A549 (cell line): ENCODE results near the gene KRTCAP2. TPM values are rescaled to one million over a fixed set of nuclear protein-coding genes. Genes with fewer than 3 reads are reported as not detected.

ENCODE experiments used
- ATAC-seq, 2 experiments: fragments of 200-7000 bp in 1 of 2; fragments of >200 bp in 1 of 2; cut with Nextera tagmentation in 1 of 2; cut with Tn5 transposase in 1 of 2; 3 replicates each; pipeline versions ENCODE4 v1.8.0 to v1.9.1; 2018 to 2020; ENCODE audit warnings: mild to moderate bottlenecking in 1 of 2, moderate library complexity in 1 of 2
- CTCF ChIA-PET: fragments of 300-600 bp; sonication (Branson Sonifier 250); formaldehyde crosslinking; extraction: SDS; loops from one replicate; lab custom pipeline; 2021; ENCODE audit warnings: antibody characterized with exemption, inconsistent platforms; lab: Yijun Ruan, JAX
- POLR2A ChIA-PET: fragments of 350-600 bp; formaldehyde crosslinking; extraction: SDS; loops from one replicate; lab custom pipeline; 2021; ENCODE audit warnings: antibody characterized with exemption, inconsistent platforms; lab: Yijun Ruan, JAX
- DNase-seq, 2 experiments: peaks; one replicate each; pipeline versions ENCODE4 v3.0.0 to v3.0.0-alpha.2; 2011 to 2016; ENCODE audit warnings: low read depth in 1 of 2, low spot score in 1 of 2
- FAIRE-seq: peaks from 2 replicates; lab custom pipeline; 2011; peaks lifted over from hg19 to GRCh38; lab: Jason Lieb, UNC
- H3K27ac ChIP-seq, 2 experiments: fragments of >200 bp; sonication (Bioruptor Twin); formaldehyde crosslinking; 3 replicates each; pipeline ENCODE4 v1.5.1; 2016 to 2017
- H3K4me1 ChIP-seq: fragments of >200 bp; sonication (Bioruptor Twin); formaldehyde crosslinking; 3 replicates; pipeline ENCODE4 v1.6.1; 2016
- H3K4me2 ChIP-seq: fragments of >200 bp; sonication (Bioruptor Twin); formaldehyde crosslinking; 3 replicates; pipeline ENCODE4 v1.6.1; 2016
- H3K4me3 ChIP-seq: fragments of >200 bp; sonication (Bioruptor Twin); formaldehyde crosslinking; 3 replicates; pipeline ENCODE4 v1.5.1; 2016
- H3K9me3 ChIP-seq: fragments of >200 bp; sonication (Bioruptor Twin); formaldehyde crosslinking; 3 replicates; pipeline ENCODE4 v1.6.1; 2016
- BCL3 ChIP-seq: fragments of >200 bp; sonication (Bioruptor Twin); formaldehyde crosslinking; IDR thresholded peaks from 3 replicates; pipeline ENCODE4 v1.6.1; 2016
- CBX2 ChIP-seq: fragments of 200-600 bp; sonication (generic); IDR thresholded peaks from 2 replicates; pipeline ENCODE4 v1.6.1; 2016; ENCODE audit warnings: low read depth, mild to moderate bottlenecking, borderline replicate concordance
- CBX8 ChIP-seq: fragments of 200-600 bp; sonication (generic); IDR thresholded peaks from 2 replicates; pipeline ENCODE4 v1.6.1; 2016
- CHD2 ChIP-seq: fragments of 150-350 bp; IDR thresholded peaks from 2 replicates; pipeline ENCODE4 v1.6.1; 2014; ENCODE audit warnings: low read length; ENCODE audit not compliant: partially characterized antibody
- CHD4 ChIP-seq: fragments of 200-600 bp; sonication (generic); IDR thresholded peaks from 2 replicates; pipeline ENCODE4 v1.6.1; 2016; ENCODE audit warnings: antibody characterized with exemption, mild to moderate bottlenecking, borderline replicate concordance
- E2F6 ChIP-seq: IDR thresholded peaks from 2 replicates; pipeline ENCODE4 v1.6.1; 2012; ENCODE audit warnings: low read depth, borderline replicate concordance
- ESRRA ChIP-seq: fragments of 150-350 bp; IDR thresholded peaks from 2 replicates; pipeline ENCODE4 v1.6.1; 2014; ENCODE audit warnings: mild to moderate bottlenecking, low read length, borderline replicate concordance
- FOSB ChIP-seq: fragments of 250-450 bp; sonication (Bioruptor Pico); IDR thresholded peaks from 2 replicates; pipeline ENCODE4 v1.5.0; 2020; ENCODE audit warnings: mild to moderate bottlenecking, moderate library complexity
- FOSL2 ChIP-seq, 2 experiments: fragments of 450-650 bp in 1 of 2; fragments of >200 bp in 1 of 2; sonication (Bioruptor Twin) in 1 of 2; formaldehyde crosslinking; IDR thresholded peaks; 2 replicates each; pipeline versions ENCODE4 v1.5.0 to v1.6.1; 2016 to 2020; ENCODE audit warnings: mild to moderate bottlenecking in 1 of 2, moderate library complexity in 1 of 2
- HEYL ChIP-seq: fragments of 250-450 bp; sonication (Bioruptor Pico); IDR thresholded peaks from 2 replicates; pipeline ENCODE4 v1.8.0; 2021; ENCODE audit warnings: mild to moderate bottlenecking, moderate library complexity
- HOXA7 ChIP-seq: fragments of 250-450 bp; sonication (Bioruptor Pico); IDR thresholded peaks from 2 replicates; pipeline ENCODE4 v1.5.0; 2020; ENCODE audit warnings: mild to moderate bottlenecking, moderate library complexity
- JUNB ChIP-seq: fragments of >200 bp; sonication (Bioruptor Twin); formaldehyde crosslinking; IDR thresholded peaks from 2 replicates; pipeline ENCODE4 v1.6.1; 2016
- KDM1A ChIP-seq: fragments of 200-600 bp; sonication (generic); IDR thresholded peaks from 2 replicates; pipeline ENCODE4 v1.6.1; 2016; ENCODE audit warnings: low read depth, mild to moderate bottlenecking
- NFE2L2 ChIP-seq: fragments of 150-350 bp; conservative IDR thresholded peaks from 2 replicates; pipeline ENCODE4 v1.6.1; 2014; ENCODE audit warnings: low read length
- NR3C1 ChIP-seq: fragments of >200 bp; sonication (Bioruptor Twin); formaldehyde crosslinking; IDR thresholded peaks from 3 replicates; pipeline ENCODE4 v1.6.1; 2017
- PBX3 ChIP-seq: IDR thresholded peaks from 2 replicates; pipeline ENCODE4 v1.6.1; 2012
- PHF8 ChIP-seq: fragments of 200-600 bp; sonication (generic); IDR thresholded peaks from 2 replicates; pipeline ENCODE4 v1.6.1; 2016; ENCODE audit warnings: low read depth, mild to moderate bottlenecking, antibody characterized with exemption, moderate library complexity, borderline replicate concordance
- RAD21 ChIP-seq, 2 experiments: fragments of >200 bp in 1 of 2; sonication (Bioruptor Twin) in 1 of 2; formaldehyde crosslinking in 1 of 2; IDR thresholded peaks in 1 of 2; conservative IDR thresholded peaks in 1 of 2; 2 replicates in 1 of 2; 3 replicates in 1 of 2; pipeline ENCODE4 v1.6.1; 2012 to 2018; ENCODE audit warnings: inconsistent platforms in 1 of 2
- RCOR1 ChIP-seq: fragments of 150-350 bp; IDR thresholded peaks from 2 replicates; pipeline ENCODE4 v1.6.1; 2014; ENCODE audit warnings: antibody characterized with exemption, low read length, low read depth
- RNF2 ChIP-seq: fragments of 200-600 bp; sonication (generic); IDR thresholded peaks from 2 replicates; pipeline ENCODE4 v1.6.1; 2016; ENCODE audit warnings: low read depth, mild to moderate bottlenecking, antibody characterized with exemption, moderate library complexity, borderline replicate concordance
- SREBF2 ChIP-seq: fragments of 450-650 bp; IDR thresholded peaks from 2 replicates; pipeline ENCODE4 v1.6.1; 2014; ENCODE audit warnings: mild to moderate bottlenecking, moderate library complexity
- USF2 ChIP-seq: fragments of 450-650 bp; IDR thresholded peaks from 2 replicates; pipeline ENCODE4 v1.6.1; 2014; ENCODE audit warnings: antibody characterized with exemption
- ZC3H11A ChIP-seq: fragments of 450-650 bp; IDR thresholded peaks from 2 replicates; pipeline ENCODE4 v1.6.1; 2014; ENCODE audit warnings: antibody characterized with exemption, mild to moderate bottlenecking
- ZNF302 ChIP-seq: fragments of 250-450 bp; sonication (Bioruptor Pico); IDR thresholded peaks from 2 replicates; pipeline ENCODE4 v1.9.0; 2021; ENCODE audit warnings: inconsistent platforms, mild to moderate bottlenecking, moderate library complexity
- WGBS: methylation state at CpG from one replicate; pipeline ENCODE4 v1.1.6; 2017; ENCODE audit errors: missing lambda C conversion rate; 5-methylcytosine and 5-hydroxymethylcytosine counted together
- polyA plus RNA-seq, 4 experiments: library from polyadenylated mRNA; depleted of rRNA in 3 of 4; stranded (reverse); fragments of >200 nt; fragmentation: RNase III in 1 of 4; extraction: RNeasy Plus Mini Kit Qiagen cat#74134 plus additional on column Dnase treatment in 1 of 4; gene quantifications; 2 replicates in 3 of 4; 3 replicates in 1 of 4; pipeline ENCODE4 v1.2.3, GENCODE V29; 2011 to 2017
- TF ChIP-seq, protein P1 (sequence below): fragments of 200-600 bp; sonication (generic); IDR thresholded peaks from 2 replicates; pipeline ENCODE4 v1.6.1; 2016; ENCODE audit warnings: antibody characterized with exemption, mild to moderate bottlenecking, moderate library complexity

Gene KRTCAP2
- polyA plus RNA-seq, 2 of the 4 experiments (the other 2 are of a cell fraction): 154 to 217 TPM

GRCh38 chr1:155127967-155128754 is 44.9 kb downstream of the KRTCAP2 start:
- peaks cover 59% of the 10 kb centered on the region for H3K4me1 ChIP-seq
- ATAC-seq (peak; percentile 0 to 7; a peak in 3 of 6 replicates), DNase-seq (no peak), FAIRE-seq (no peak)
- POLR2A ChIA-PET: interaction anchor here (1.1 kb wide), 1 partner anchor 20 kb away, joined by 3 read pairs; no protein-coding TSS in a partner anchor
- H3K4me2 ChIP-seq: peak overlapping the region; percentile 89
- peak overlapping the region; percentile 80 to 90 for H3K27ac ChIP-seq
- TF ChIP-seq PHF8 (peak; percentile 43; the same call in 1 of the 2 replicates), FOSB (0 out of 2 replicates have a peak, but pooled peaks have one; percentile 46), RNF2 (no peak), CBX8 (no peak), JUNB (no peak), NFE2L2 (no peak), RCOR1 (no peak), NR3C1 (no peak), KDM1A (no peak), HOXA7 (no peak), BCL3 (no peak), CBX2 (no peak), ESRRA (no peak), RAD21 (conservative IDR thresholded peaks at IDR 0.05 in 1 of 2, IDR thresholded peaks at IDR 0.05 in 1 of 2) (no peak), ZC3H11A (no peak), E2F6 (no peak)
- WGBS: 2% methylated on average over 15 of the region's 17 CpGs
- H3K4me3 ChIP-seq: peak overlapping the region; percentile 55
- CTCF ChIA-PET: interaction anchor here (0.9 to 19.7 kb wide), 11 partner anchors 10 to 123 kb away, joined by 3 to 309 read pairs (median 4); partner anchors contain the start of gene KRTCAP2
- H3K9me3 ChIP-seq: no peaks in the 10 kb centered on the region

GRCh38 chr1:155127105-155127966 is 45.8 kb downstream of the KRTCAP2 start, which contains the start of gene EFNA1:
TSS of gene EFNA1 (plus strand) at chr1:155127876. CDS start at chr1:155127978, 102 bp downstream.
- POLR2A ChIA-PET: interaction anchor here (0.6 to 2.0 kb wide), 2 partner anchors 8 to 42 kb away, joined by 3 to 8 read pairs; no protein-coding TSS in a partner anchor
- WGBS: 3% methylated on average over 32 of the region's 76 CpGs
- DNase-seq: peak in 1 of 2 experiments; percentile 92
- H3K27ac ChIP-seq: peak within 1 kb of the TSS; percentile 80 to 90
- peaks cover 59% of the 10 kb centered on the region for H3K4me1 ChIP-seq
- CTCF ChIA-PET: interaction anchor here (0.7 to 19.7 kb wide), 12 partner anchors 8 to 124 kb away, joined by 3 to 309 read pairs (median 6); partner anchors contain the start of genes KRTCAP2 and SLC50A1
- no peak for FAIRE-seq
- ATAC-seq: peak; percentile 48 to 69
- peak within 1 kb of the TSS; percentile 89 for H3K4me2 ChIP-seq
- peak within 1 kb of the TSS; percentile 55 for H3K4me3 ChIP-seq
- no peaks in the 10 kb centered on the region for H3K9me3 ChIP-seq
- TF ChIP-seq RNF2 (peak; percentile 75; the same call in 1 of the 2 replicates), CHD2 (no peak), KDM1A (no peak), FOSL2 (IDR thresholded peaks at IDR 0.05) (no peak), FOSL2 (CRISPR knock-in tag; IDR thresholded peaks at IDR 0.05) (peak; percentile 39; the same call in 1 of the 2 replicates), PBX3 (no peak), HEYL (CRISPR knock-in tag) (no peak), ZNF302 (CRISPR knock-in tag) (no peak), E2F6 (peak; percentile 59; the same call in 1 of the 2 replicates), USF2 (no peak), SREBF2 (no peak), CHD4 (no peak), HOXA7 (no peak)
- TF ChIP-seq, protein P1, sequence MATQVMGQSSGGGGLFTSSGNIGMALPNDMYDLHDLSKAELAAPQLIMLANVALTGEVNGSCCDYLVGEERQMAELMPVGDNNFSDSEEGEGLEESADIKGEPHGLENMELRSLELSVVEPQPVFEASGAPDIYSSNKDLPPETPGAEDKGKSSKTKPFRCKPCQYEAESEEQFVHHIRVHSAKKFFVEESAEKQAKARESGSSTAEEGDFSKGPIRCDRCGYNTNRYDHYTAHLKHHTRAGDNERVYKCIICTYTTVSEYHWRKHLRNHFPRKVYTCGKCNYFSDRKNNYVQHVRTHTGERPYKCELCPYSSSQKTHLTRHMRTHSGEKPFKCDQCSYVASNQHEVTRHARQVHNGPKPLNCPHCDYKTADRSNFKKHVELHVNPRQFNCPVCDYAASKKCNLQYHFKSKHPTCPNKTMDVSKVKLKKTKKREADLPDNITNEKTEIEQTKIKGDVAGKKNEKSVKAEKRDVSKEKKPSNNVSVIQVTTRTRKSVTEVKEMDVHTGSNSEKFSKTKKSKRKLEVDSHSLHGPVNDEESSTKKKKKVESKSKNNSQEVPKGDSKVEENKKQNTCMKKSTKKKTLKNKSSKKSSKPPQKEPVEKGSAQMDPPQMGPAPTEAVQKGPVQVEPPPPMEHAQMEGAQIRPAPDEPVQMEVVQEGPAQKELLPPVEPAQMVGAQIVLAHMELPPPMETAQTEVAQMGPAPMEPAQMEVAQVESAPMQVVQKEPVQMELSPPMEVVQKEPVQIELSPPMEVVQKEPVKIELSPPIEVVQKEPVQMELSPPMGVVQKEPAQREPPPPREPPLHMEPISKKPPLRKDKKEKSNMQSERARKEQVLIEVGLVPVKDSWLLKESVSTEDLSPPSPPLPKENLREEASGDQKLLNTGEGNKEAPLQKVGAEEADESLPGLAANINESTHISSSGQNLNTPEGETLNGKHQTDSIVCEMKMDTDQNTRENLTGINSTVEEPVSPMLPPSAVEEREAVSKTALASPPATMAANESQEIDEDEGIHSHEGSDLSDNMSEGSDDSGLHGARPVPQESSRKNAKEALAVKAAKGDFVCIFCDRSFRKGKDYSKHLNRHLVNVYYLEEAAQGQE: no peak
